Stimulated activated naive CD8-positive, alpha-beta T cell treated with anti-CD3 and anti-CD28 coated beads, Interleukin-15, Interleukin-2, amounts not matched to agents 100 ng/mL and 50 ng/mL, for 24 hours (primary cell): ENCODE measurements around the gene C20orf144.
A peak's percentile ranks its signal among the peaks of the same experiment; 100 is the strongest.

Source experiments
- H3K27ac Mint-ChIP-seq: one replicate; pipeline ENCODE4 v1.8.0; 2021; ENCODE audit warnings: mild to moderate bottlenecking, mixed read lengths
- H3K27me3 Mint-ChIP-seq: one replicate; pipeline ENCODE4 v1.8.0; 2021; ENCODE audit warnings: mixed read lengths
- H3K36me3 Mint-ChIP-seq: one replicate; pipeline ENCODE4 v1.8.0; 2021; ENCODE audit warnings: low read depth, mixed read lengths
- H3K4me1 Mint-ChIP-seq: one replicate; pipeline ENCODE4 v1.8.0; 2021; ENCODE audit warnings: low read depth, mixed read lengths
- H3K4me3 Mint-ChIP-seq: one replicate; pipeline ENCODE4 v1.8.0; 2021; ENCODE audit warnings: mild to moderate bottlenecking, mixed read lengths
- H3K9me3 Mint-ChIP-seq: one replicate; pipeline ENCODE4 v1.8.0; 2021; ENCODE audit warnings: mixed read lengths

Gene C20orf144

DNA sequence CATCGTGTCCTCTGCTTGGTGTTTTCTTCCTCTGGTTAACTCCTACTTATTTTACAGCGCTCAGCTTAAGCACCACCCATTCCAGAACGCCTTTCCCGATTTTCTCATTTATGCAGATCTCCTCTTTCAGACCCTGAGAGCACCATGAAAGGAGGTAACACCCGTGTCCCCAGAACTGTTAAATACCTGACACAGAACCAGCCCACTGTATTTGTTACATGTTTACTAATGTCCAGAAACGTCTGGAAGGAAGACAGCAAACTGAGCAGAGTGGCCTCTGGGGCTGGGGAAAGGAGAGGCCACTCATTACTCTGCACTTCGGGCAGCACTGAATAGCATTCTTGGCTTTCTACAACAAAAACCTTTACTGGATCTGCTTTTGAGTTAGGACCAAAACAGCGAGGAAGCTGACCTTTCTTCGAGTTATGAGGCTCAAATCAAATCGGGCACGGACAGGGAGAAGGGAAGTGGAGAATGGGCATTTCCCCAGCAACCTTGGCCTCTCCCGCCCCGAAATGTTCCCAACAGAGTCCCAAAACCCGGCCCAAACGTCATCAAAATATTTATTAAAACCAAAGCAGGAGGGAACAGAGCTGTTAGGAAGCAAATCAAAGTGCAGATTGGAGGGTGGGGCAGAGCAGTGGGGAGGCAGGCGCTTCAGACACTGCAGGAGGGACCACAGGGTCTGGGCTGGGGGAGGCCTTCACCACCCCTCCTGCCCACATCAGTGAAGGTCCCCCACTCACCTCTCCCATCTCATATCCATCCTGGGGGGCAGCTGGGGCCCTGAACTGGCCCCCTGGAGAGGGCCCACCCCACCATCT lies 13.2 kb downstream of the C20orf144 start:
- Mint-ChIP-seq H3K36me3 (peaks cover 26% of the 10 kb centered on the region), H3K27ac (peak overlapping the region; percentile 19), H3K4me3 (peak overlapping the region; percentile 59), H3K4me1 (peaks cover 30% of the 10 kb centered on the region), H3K9me3 (no peaks in the 10 kb centered on the region), H3K27me3 (no peaks in the 10 kb centered on the region)

DNA sequence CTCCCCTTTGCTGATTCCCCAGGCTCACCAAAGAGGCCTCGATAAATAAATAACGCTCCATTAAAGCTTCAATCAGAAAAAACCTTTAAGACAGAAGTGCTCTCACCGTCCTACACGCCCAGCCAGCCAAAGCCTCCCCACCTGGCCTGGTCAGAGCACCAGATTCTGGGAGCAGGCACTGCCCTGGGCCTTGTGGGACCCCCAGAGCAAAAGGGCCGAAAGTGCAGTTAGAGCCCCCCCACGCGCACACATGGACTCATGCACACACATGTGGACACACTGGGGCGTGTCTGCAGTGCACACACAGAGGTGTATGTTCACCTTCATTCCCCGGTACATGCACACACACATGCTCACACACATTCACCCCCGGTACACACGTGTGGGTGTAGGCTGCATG lies 14.0 kb downstream of the C20orf144 start:
- H3K9me3 Mint-ChIP-seq: no peaks in the 10 kb centered on the region
- no peak overlapping the region for H3K27ac Mint-ChIP-seq
- H3K36me3 Mint-ChIP-seq: peaks cover 30% of the 10 kb centered on the region
- H3K4me1 Mint-ChIP-seq: peaks cover 38% of the 10 kb centered on the region
- H3K4me3 Mint-ChIP-seq: peak overlapping the region; percentile 13
- H3K27me3 Mint-ChIP-seq: no peaks in the 10 kb centered on the region

DNA sequence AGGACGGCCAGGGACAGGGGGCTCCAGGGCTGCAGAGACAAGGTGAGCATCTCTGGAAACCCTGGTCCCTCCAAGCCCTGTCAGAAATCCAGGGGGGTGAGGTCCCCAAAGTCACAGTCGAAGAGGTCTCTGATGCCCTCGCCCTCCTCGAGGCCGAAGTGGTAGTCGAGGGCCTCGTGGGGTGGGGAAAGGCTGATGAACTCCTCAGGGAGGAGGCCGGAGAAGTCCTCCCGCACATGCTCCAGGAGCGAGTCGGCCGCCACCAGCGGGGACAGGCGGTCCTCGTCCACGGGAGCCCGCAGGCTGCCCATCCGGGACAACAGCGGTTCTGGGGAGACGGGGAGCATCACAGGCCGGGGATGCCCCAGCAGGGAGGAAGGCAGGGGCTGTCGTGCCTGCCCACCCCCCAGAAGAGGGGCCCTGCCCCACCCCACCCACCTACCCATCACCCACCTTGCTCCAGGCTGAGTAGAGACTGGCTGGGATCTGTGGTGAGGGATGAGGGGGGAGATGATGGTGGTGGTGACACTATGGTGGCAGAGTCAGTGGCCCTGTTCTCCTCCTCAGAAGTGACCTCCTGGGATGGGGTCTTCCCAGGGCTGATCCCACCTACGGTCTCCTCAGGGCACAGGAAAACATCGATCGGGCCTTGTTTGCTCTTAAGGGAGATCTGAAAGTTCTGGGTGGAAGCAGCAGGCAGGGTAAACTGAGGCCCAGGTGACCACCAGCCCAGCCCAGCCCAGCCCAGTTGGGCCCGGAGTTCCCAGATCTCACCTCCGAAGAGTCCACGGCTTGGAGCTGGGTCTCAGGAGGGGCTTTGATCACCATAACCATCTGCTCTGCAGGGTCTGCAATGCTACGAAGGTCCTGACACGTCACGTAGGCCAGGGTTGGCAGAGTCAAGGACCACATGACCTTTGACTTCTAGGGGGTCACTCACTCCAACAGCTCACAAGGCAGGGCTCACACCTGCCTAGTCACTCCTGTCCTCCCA lies 14.8 kb downstream of the C20orf144 start:
- Mint-ChIP-seq H3K36me3 (peaks cover 30% of the 10 kb centered on the region), H3K27ac (no peak overlapping the region), H3K4me3 (no peak overlapping the region)

DNA sequence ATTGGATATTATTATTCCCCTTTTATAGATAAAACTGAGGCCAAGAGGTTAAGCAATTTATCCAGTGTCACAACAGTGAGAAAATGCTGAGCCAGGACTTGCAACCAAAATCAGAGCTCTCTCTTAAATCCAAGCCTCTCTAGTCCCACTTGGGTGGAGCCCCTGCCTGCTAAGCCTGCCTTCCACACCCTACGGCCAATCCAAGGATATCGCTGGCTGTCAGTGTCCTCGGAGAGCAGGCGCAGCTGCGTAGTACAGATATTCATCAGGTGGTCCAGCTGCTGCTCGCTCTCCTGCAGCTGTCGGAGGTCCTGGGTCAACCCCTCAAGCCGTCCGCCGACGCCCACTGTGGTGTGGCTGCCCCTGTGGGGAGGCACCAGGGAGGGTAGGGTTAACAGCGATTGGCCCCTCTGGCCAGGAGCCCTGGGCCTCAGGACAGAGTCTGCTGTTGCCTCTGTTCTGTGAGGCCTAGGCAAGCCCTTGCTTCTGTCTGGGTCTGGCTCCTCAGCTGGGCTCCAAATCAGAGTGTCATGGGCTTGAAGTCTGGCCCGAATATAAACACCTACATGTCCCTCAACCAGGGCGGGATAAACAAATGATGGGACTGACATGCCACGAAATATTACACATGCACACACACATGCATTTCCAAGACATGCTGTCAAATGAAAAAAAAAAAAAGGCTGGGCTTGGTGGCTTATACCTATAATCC lies 16.0 kb downstream of the C20orf144 start:
- no peak overlapping the region for H3K27ac Mint-ChIP-seq
- no peaks in the 10 kb centered on the region for H3K27me3 Mint-ChIP-seq
- H3K4me1 Mint-ChIP-seq: peaks cover 53% of the 10 kb centered on the region
- H3K36me3 Mint-ChIP-seq: peaks cover 30% of the 10 kb centered on the region
- no peaks in the 10 kb centered on the region for H3K9me3 Mint-ChIP-seq
- H3K4me3 Mint-ChIP-seq: no peak overlapping the region

More for the DNA sequence above, 14.8 kb downstream of the C20orf144 start:
- H3K4me1 Mint-ChIP-seq: peaks cover 46% of the 10 kb centered on the region
- H3K27me3 Mint-ChIP-seq: no peaks in the 10 kb centered on the region
- H3K9me3 Mint-ChIP-seq: no peaks in the 10 kb centered on the region

DNA sequence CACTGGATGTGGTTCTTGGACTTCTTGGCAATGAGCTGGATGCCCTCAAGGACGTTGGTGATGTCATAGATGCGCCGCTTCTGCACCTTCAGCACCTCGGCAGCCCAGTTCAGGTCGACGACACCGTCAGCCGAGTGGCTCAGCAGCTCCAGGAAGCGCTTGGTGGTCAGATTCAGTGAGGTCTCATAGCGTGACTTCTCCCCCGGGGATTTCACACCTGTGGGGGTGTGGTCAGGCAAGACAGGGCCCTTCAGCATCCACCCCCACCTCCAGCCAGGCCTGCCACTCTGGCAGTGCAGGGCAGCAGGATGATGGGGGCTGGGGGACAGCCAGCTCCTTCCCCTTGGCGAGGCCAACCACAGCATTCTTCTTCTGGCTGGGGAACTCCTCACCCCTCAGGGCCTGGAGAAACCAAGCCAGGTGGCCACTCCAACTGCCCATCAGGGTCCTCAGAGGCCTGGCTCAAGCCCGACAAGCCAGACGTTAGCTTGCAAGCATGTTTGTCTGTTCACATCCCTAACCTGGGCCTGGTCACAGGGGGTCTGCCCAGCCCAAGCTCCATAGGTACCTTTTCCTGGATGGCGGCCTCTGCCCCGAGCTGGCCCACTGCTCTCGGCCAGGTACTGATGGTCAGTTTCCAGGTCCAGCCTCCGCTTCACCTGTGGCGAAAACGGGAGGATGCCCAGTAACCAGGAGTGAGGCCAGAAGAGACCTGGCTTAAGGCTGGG lies 17.8 kb downstream of the C20orf144 start:
- Mint-ChIP-seq H3K27me3 (no peaks in the 10 kb centered on the region), H3K4me1 (peaks cover 57% of the 10 kb centered on the region), H3K36me3 (peaks cover 35% of the 10 kb centered on the region), H3K4me3 (no peak overlapping the region), H3K9me3 (no peaks in the 10 kb centered on the region), H3K27ac (no peak overlapping the region)

DNA sequence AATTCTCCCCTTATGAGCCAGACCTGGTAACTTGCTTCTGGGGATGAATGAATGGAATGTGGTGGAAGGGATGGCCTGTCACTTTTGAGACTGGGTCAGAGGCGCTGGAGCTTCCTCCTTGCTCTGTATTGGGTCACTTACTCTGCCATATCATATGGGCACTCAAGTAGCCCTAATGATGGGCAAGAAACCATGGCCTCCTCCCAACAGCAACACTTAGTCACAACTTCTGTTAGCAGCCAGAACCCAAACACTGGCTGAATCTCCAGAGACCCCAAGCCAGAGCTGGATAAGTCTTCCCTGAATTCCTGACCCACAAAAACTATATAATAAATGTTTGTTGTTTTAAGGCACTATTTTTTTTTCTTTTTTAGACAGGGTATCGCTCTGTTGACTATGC lies 18.6 kb downstream of the C20orf144 start:
- Mint-ChIP-seq H3K9me3 (no peaks in the 10 kb centered on the region), H3K27ac (no peak overlapping the region), H3K4me1 (peaks cover 59% of the 10 kb centered on the region), H3K4me3 (peak overlapping the region; percentile 9), H3K27me3 (no peaks in the 10 kb centered on the region), H3K36me3 (peaks cover 41% of the 10 kb centered on the region)

DNA sequence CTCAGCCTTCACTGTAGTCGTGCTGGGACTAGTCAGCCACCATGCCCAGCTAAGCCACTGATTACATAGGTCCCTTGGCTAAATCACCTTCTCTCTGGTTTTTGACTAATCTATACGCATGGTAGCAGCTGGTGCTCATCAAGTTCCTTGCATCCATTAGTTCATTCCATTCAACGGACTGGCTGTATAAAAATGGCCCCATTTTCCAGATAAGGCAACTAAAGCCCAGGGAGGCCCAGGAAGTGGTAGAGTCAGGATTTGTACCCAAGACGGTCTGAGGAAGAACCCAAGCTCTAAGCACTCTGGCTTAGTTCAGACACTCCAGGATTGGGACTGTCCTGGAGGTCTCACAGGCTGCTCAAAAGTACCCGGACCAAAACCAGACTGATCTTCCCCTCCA lies 19.2 kb downstream of the C20orf144 start:
- peaks cover 59% of the 10 kb centered on the region for H3K4me1 Mint-ChIP-seq
- peaks cover 40% of the 10 kb centered on the region for H3K36me3 Mint-ChIP-seq
- no peak overlapping the region for H3K4me3 Mint-ChIP-seq
- no peaks in the 10 kb centered on the region for H3K9me3 Mint-ChIP-seq
- no peak overlapping the region for H3K27ac Mint-ChIP-seq
- H3K27me3 Mint-ChIP-seq: no peaks in the 10 kb centered on the region

DNA sequence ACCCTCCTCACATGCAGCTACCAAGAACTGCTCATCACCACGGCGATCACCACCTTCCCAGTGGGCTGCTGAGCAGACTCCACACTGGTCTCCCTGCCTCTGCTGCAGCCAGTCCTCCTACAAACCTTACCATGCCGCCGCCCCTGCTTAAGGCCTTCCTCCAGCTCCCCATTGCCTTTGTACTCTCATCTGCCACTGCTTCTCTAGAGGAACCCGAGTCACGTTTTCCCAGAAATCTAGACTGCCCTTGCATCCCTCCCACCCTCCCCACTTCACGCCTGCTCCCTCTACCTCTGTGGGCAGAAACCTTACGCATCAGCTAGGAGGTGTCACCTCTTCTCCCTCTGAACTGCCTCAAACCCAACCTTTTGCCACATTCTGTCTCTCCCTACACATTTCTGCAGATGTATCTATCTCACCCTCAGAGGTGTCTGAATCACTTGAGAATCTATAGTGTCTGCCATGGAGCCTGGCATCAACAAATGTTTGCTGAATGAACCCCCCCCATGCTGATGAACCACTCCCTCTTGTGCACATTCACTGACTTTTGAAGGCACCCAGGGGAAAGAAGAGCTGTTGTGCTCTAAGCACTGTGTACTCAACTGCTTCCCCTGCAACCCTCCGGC lies 19.7 kb downstream of the C20orf144 start:
- Mint-ChIP-seq H3K36me3 (peaks cover 36% of the 10 kb centered on the region), H3K4me1 (peaks cover 63% of the 10 kb centered on the region), H3K27me3 (no peaks in the 10 kb centered on the region), H3K4me3 (no peak overlapping the region), H3K27ac (no peak overlapping the region), H3K9me3 (no peaks in the 10 kb centered on the region)

DNA sequence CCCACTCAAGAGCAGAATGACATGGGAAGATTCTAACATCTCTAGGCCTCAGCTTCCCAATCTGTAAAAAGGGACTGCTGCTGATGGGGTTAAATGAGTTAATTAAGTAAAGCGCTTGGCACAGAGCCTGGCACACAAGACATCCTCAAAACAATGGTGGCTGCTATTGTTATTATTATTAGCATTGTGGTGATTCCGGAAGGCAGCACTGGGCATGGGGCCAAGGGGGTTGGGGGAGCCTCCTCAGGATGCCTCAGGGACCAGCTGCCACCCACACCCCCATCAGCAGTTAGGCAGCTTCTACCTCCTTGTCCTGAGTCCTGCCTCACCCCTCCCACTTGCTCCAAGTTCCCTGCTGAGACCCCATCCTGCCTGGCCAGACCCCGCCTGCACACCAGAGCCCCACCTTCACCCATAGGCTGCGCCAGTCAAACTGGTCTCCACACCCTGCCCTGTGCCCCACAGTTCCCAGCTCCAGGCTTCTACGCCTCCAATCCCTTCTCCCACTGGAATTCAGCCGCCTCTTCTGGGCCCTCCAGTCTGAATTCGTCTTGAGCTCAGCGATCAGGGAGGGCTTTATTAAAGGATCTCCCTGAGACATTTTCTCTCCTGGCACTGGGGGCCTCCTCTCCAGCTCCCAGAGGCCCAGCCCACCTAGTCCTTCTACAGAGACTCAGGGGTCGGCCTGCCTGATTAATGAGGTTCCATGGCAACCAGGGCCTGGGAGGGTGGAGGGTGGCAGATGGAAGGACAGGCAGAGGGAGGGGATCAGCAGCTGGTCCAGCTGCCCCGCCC lies 22.6 kb downstream of the C20orf144 start:
- H3K27ac Mint-ChIP-seq: peak overlapping the region; percentile 92
- no peaks in the 10 kb centered on the region for H3K9me3 Mint-ChIP-seq
- H3K4me3 Mint-ChIP-seq: peak overlapping the region; percentile 93
- peaks cover 82% of the 10 kb centered on the region for H3K4me1 Mint-ChIP-seq
- no peaks in the 10 kb centered on the region for H3K27me3 Mint-ChIP-seq
- H3K36me3 Mint-ChIP-seq: peaks cover 17% of the 10 kb centered on the region

DNA sequence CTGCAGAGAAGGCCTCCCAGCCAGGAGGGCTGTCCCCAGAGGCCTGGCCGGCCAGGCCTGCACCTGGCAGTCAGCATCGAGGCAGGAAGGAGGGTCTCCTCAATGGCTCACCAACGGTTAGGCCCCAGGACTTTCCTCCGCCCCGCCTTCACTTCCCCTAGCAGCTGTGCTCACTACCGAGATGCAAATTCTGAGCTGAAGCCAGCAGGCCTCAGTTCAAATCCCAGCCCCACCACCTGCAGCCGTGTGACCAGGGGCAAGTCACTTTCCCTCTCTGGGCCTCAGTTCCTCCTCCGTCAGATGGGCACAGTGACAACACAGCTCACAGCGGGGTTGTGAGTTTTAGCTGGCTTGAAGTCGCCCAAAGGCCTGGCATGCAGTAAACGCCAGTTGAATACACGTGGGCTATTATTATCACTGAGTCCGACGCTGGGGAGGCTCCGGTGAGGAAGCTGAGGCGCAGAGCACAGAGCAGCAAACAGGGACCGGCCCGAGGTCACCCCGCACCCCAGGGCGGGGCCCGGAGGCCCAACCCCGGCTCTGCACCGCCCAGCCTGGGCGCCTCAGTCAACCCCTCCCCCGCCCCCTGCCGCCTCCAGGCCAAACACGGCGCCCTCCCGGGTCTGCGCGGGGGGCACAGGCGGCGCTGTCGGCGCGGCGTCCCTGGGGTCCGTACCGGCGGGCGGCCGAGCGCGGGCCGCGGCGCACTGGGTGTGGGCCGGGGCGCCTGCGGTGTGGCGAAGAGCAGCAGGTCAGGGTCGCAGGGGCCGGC lies 23.4 kb downstream of the C20orf144 start:
- Mint-ChIP-seq H3K4me1 (peaks cover 83% of the 10 kb centered on the region), H3K9me3 (no peaks in the 10 kb centered on the region), H3K27me3 (no peaks in the 10 kb centered on the region), H3K4me3 (peak overlapping the region; percentile 93), H3K36me3 (peaks cover 13% of the 10 kb centered on the region), H3K27ac (peak overlapping the region; percentile 92)

DNA sequence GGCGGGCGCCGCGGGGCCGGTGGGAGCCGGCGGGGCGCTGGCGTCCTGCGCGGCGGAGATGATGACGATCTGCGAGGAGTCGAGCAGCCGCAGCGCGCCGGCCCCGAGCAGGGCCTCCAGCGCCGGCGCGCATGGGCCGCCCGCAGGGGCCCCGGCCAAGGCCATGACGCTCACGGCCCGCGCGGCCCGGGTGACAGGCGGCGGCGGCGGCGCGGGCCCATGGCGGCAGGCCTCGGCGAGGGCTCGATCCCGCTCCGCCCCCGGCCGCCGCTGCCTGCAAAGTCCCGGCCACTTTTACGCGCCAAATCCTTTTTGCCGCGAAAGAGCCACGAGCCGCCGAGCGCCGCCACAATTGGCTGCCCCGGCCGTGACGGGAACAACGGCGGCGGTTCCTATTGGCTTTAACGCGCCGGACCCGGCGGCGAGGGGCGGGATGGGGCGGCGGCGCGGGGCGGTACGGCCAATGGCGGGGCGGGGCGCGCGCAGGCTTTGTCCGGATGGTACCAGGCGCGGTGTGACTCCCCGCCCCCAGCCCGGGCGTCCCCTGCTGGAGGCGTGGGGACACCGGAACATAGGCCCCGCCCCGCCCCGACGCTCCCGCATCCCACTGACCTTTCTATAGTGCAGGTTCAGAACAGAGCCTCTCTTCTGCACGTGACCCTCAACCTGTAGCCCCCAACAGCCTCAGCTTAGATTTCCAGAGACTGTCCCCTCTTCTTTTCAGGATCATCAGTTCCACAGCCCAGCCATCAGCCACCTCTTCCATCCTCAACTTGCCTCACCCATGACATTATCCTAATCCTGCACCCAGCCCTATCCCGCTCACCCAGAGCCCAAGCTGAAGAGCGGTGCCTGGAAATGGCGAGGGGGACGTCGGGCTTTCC lies 24.2 kb downstream of the C20orf144 start, which contains the start of gene E2F1:
Gene E2F1, minus strand, starts transcription at position 286 of the 884 bp plus-strand sequence. Its CDS starts 121 bp downstream, at position 165.
- Mint-ChIP-seq H3K9me3 (no peaks in the 10 kb centered on the region), H3K27ac (peak within 1 kb of the TSS; percentile 92), H3K4me3 (peak within 1 kb of the TSS; percentile 93), H3K27me3 (no peaks in the 10 kb centered on the region), H3K4me1 (peaks cover 81% of the 10 kb centered on the region), H3K36me3 (peaks cover 10% of the 10 kb centered on the region)

DNA sequence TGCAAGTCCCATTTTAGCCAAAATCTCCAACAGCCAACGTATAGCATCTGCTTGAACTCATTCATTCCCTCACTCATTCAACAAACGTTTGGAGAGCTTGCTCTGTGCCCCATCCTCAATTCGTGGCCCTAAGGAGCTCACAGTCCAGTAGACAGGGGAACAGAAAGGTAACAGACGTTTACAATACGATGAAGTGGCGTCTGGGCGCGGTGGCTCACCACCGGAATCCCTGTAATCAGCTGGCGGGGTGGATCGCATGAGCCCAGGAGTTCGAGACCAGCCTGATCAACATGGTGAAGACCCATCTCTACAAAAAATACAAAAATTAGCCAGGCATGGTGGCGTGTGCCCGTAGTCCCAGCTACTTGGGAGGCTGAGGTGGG lies 24.8 kb downstream of the C20orf144 start:
- H3K9me3 Mint-ChIP-seq: no peaks in the 10 kb centered on the region
- H3K27me3 Mint-ChIP-seq: no peaks in the 10 kb centered on the region
- peaks cover 10% of the 10 kb centered on the region for H3K36me3 Mint-ChIP-seq
- H3K27ac Mint-ChIP-seq: peak overlapping the region; percentile 78
- H3K4me3 Mint-ChIP-seq: peak overlapping the region; percentile 67
- peaks cover 75% of the 10 kb centered on the region for H3K4me1 Mint-ChIP-seq
